ENCODE measurements around the gene ZNF318.
A peak's percentile ranks its signal among the peaks of the same experiment; 100 is the strongest.
"Not testable (repeated sequence)": the region's sequence is repeated elsewhere in the genome, so short reads cannot be mapped to it uniquely, and the experiment has no call there.

The ZNF318 gene

GRCh38 chr6:43359381-43359780 is 10.1 kb downstream of the ZNF318 start:
- TF ChIP-seq CTCF (IDR thresholded peaks at IDR 0.05; ENCODE audit: control insufficient read depth, insufficient read depth, low read depth, low read length, missing control alignments): no peak
- no peak overlapping the region for H3K4me3 ChIP-seq (ENCODE audit: control insufficient read depth, low read depth, low read length)
- DNase-seq (ENCODE audit: low read depth): no peak

GRCh38 chr6:43355862-43356590 is 13.4 kb downstream of the ZNF318 start:
- H3K4me3 ChIP-seq (ENCODE audit: control insufficient read depth, low read depth, low read length): no peak overlapping the region
- DNase-seq (ENCODE audit: low read depth): no peak
- peak; percentile 53 for TF ChIP-seq CTCF (IDR thresholded peaks at IDR 0.05; ENCODE audit: control insufficient read depth, insufficient read depth, low read depth, low read length, missing control alignments)

DNA sequence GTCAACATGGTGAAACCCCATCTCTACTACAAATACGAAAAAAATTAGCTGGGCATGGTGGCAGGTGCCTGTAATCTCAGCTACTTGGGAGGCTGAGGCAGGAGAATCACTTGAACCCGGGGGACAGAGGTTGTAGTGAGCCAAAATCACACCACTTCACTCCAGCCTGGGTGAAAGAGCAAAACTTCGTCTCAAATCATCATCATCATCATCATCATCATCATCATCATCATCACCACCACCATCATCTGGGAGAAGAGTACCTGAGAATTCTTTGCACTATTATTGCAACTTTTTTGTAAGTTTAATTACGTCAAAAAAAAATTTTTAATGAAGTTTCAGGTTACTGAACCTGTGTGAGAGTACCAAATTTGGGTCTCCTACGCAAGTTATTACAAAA is 17.5 kb downstream of the ZNF318 start:
- H3K4me3 ChIP-seq (ENCODE audit: control insufficient read depth, low read depth, low read length); DNase-seq (ENCODE audit: low read depth): not testable (repeated sequence)

DNA sequence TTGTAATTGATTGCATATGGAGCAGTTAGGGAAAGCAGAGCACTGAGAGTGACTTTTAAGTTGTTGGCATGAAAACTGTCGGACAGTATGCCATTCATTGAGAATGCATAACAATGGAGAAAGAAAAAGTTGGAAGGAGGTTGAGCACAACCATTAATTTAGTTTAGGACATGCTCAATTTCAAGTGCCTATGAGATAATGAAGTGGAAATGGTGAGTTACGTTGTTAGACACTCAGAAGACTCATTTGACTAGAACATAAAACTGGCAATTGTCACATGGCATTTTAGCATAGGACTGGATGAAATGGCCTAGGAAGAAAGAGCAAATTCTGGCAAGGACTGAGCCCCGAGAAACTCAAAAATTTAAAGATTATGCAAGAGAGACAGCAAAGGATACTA is 22.0 kb downstream of the ZNF318 start:
- no peak overlapping the region for H3K4me3 ChIP-seq (ENCODE audit: control insufficient read depth, low read depth, low read length)
- no peak for TF ChIP-seq CTCF (IDR thresholded peaks at IDR 0.05; ENCODE audit: control insufficient read depth, insufficient read depth, low read depth, low read length, missing control alignments)
- no peak for DNase-seq (ENCODE audit: low read depth)

DNA sequence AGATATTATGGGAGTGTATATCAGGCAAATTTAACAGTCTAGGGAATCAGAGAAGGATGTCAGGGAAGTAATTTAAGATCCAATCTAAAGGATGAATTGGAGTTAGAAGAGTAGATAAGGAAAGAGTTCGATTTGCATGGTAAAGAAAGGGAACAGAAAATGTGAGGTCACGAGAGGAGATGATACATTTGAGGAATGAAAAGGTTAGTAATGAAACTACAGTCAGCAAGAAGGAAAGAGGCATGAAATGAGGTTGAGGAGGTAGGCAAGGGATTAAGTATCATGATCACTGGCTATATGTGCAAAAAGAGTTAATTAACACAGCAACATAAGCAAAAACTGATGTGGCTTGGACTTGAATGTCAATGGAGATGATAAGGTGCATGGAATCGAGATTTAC is 22.4 kb downstream of the ZNF318 start:
- H3K4me3 ChIP-seq (ENCODE audit: control insufficient read depth, low read depth, low read length): no peak overlapping the region
- DNase-seq (ENCODE audit: low read depth): no peak
- TF ChIP-seq CTCF (IDR thresholded peaks at IDR 0.05; ENCODE audit: control insufficient read depth, insufficient read depth, low read depth, low read length, missing control alignments): no peak

DNA sequence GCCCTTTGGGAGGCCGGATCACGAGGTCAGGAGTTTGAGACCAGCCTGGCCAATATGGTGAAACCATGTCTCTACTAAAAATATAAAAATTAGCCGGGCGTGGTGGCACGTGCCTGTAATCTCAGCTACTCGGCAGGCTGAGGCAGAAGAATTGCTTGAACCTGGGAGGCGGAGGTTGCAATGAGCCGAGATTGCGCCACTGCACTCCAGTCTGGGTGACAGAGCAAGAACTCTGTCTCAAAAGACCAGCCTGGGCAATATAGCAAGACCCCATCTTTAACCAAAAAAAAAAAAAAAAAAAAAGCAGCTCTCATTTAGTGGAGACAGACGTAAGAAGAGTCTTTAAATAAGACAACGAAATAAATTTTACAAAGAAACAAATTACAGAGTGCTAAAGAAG is 23.2 kb downstream of the ZNF318 start:
- H3K4me3 ChIP-seq (ENCODE audit: control insufficient read depth, low read depth, low read length); DNase-seq (ENCODE audit: low read depth): not testable (repeated sequence)

GRCh38 chr6:43339168-43339567 is 30.3 kb downstream of the ZNF318 start:
- no peak overlapping the region for H3K4me3 ChIP-seq (ENCODE audit: control insufficient read depth, low read depth, low read length)
- no peak for DNase-seq (ENCODE audit: low read depth)
- TF ChIP-seq CTCF (IDR thresholded peaks at IDR 0.05; ENCODE audit: control insufficient read depth, insufficient read depth, low read depth, low read length, missing control alignments): no peak

DNA sequence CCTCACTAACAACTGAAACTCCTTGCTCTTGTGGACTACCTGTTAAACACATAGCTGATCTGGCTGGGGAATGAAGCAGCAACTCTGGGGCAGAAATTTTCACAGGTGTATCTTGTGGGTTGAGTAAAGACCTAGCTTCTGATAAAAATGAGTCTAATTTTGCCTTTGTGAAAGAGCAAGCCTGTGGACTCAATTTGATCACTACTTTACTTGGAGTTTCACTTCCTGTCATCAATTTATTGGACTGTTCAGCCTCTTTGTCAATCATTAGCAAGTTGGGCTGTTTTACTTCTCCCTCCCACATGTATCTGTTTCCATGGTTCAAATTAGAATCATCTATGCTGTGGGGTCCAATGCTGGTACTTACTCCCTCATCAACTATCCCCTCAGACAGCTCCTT is 31.2 kb downstream of the ZNF318 start:
- no peak for DNase-seq (ENCODE audit: low read depth)
- no peak overlapping the region for H3K4me3 ChIP-seq (ENCODE audit: control insufficient read depth, low read depth, low read length)
- no peak for TF ChIP-seq CTCF (IDR thresholded peaks at IDR 0.05; ENCODE audit: control insufficient read depth, insufficient read depth, low read depth, low read length, missing control alignments)

Measured in AG09309 (cell line).